GM21526 (cell line): ENCODE results near the gene CDC25B.
"Not testable (repeated sequence)": the region's sequence is repeated elsewhere in the genome, so short reads cannot be mapped to it uniquely, and the experiment has no call there.

Source experiments
- ATAC-seq: cut with Tn5 transposase; IDR thresholded peaks from one replicate; pipeline ENCODE4 v1.9.1; 2021; ENCODE audit warnings: moderate library complexity; ENCODE audit not compliant: unreplicated experiment, low FRiP score

CDC25B gene

GRCh38 chr20:3820901-3821727, 25.0 kb downstream of the CDC25B start:
- ATAC-seq: no peak

DNA sequence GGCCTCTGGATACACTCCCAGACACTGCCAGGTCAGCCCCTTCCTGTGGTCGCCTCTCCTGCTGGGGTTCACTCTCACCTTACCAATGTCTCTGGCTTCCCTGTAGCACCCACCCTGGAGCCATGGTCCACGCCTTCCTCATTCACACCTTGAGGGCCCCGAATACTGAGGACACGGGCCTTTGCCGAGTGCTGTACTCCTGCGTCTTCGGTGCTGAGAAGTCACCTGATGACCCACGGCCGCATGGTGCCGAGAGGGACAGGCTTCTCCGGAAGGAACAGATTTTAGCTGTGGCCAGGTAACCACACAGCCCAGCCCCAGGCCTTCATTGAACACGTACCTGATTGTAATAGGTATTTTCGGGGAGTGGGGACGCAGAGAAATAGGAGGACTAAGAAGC, 25.9 kb downstream of the CDC25B start:
- ATAC-seq: no peak

DNA sequence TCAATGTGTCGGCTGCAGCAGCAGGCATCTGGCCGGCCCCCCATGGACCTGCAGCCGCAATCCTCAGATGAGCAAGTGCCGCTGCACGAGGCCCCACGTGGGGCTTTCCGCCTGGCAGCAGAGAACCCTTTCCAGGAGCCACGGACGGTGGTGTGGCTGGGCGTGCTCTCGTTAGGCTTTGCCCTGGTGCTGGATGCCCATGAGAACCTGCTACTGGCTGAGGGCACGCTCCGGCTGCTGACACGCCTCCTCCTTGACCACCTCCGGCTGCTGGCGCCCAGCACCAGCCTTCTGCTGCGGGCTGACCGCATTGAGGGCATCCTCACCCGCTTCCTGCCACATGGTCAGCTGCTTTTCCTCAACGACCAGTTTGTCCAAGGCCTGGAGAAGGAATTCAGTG, 27.8 kb downstream of the CDC25B start:
- ATAC-seq: no peak

DNA sequence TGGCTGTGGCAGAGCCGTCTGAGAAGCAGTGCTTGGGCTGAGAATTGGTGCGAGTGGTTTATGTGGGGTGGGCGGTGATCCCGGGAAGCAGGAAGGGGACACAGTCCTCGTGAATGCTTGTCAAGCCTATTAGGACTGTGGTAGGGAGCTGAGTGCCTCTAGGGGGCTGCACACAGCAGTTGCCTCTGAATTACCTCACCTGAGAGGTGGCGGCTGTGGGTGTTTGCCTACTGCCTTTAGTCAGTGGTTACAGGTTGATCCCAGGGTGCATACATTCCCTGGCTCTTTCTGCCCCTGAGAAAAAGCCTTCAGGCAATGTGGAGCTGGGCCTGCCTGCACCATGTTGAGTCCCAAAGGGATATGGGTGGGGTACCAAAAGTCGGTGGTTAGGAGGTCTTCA, 29.4 kb downstream of the CDC25B start:
- no peak for ATAC-seq

GRCh38 chr20:3826420-3826819, 30.3 kb downstream of the CDC25B start:
- no peak for ATAC-seq

DNA sequence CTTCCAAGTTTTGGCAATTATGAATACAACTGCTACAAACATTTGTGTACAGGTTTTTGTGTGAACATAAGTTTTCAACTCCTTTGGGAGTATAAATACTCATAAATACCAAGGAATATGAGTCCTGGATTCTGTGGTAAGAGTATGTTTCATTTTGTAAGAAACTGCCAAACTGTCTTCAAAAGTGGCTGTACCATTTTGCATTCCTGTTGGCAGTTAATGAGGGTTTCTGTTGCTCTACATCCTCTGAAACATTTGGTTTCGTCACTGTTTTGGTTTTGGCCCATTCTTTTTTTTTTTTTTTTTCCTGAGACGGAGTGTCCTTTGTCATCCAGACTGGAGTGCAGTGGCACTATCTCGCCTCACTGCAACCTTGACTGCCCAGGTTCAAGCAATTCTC, 32.7 kb downstream of the CDC25B start:
- ATAC-seq: no peak

DNA sequence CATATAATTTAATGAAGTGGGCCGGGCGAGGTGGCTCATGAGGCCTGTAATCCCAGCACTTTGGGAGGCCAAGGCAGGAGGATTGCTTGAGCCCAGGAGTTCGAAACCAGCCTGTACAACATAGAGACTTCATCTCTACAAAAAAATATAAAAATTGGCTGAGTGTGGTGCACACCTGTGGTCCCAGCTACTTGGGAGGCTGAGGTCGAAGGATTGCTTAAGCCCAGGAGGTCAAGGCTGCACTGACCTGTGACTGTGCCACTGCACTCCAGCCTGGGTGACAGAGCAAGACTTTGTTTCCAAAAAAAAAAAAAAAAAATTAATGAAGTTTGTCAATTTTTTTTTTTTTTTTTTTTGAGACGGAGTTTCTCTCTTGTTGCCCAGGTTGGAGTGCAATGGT, 33.8 kb downstream of the CDC25B start:
- ATAC-seq: not testable (repeated sequence)

- no peak for ATAC-seq
Measured at GRCh38 chr20:3836132-3836531, 40.0 kb downstream of the CDC25B start.

DNA sequence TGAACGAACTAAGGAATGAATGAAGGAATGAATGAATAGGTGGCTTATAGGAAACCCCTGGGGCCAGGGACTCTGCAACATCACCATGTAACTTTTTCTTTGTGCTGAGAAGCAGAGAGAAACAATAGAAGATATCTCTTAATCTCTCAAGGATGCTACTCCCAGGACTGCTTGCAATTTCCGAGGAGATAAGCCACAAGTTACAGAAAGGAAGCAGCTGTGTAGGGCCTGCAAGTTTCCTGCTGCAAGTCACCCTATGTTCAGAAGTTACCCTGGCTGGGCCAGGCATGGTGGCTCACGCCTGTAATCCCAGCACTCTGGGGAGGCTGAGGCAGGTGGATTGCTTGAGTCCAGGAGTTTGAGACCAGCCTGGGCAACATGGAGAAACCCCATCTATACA, 43.2 kb downstream of the CDC25B start:
- ATAC-seq: no peak

- not testable (repeated sequence) for ATAC-seq
Measured at GRCh38 chr20:3840201-3840600, 44.1 kb downstream of the CDC25B start.

DNA sequence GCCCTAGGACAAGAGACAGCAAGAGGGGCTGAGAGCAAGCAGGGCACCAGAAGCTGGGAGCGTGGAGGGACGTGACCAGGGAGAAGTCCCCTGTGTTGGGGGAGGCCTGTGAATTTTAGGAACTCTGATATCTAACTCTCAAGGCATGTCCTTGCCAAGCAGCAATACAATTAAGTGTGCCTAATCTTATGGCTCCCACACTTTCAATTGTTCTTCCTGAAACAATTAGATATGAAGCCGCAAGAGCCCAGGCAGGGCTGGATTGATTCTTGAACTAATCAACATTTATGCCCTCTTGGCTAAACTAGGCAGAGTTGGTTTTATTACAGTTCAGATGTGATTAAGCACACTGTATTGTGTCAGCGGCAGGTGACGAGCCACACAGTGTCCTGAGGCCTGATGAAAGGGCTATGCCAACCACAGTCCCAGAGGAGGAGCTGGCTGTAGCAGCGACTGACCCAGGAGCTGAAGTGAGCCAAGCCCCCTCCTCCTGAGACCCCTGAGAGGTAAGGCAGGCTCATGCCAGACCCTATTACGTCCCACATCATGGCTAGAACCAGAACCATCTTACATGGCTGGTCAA, 46.3 kb downstream of the CDC25B start:
- no peak for ATAC-seq

- ATAC-seq: no peak
Measured at GRCh38 chr20:3843490-3843889, 47.4 kb downstream of the CDC25B start.

GRCh38 chr20:3843990-3844619, 48.0 kb downstream of the CDC25B start:
- not testable (repeated sequence) for ATAC-seq

DNA sequence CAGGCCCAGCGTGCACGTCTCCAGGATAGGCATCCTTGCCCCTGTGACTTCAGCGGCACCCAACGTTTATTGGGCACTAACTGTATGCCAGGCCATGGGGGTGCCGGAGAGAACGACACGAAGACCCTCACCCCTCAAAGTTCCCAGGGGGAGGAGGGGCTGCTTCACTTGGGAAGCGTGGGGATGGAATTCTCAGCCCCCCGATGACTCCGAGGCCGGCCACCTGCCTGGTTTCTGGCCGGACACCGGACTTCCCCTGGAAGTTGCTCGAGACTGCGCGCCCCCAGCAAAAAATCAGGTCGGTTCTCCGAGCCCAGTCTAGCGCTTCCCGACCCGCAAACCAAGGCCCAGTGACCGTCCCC, 50.2 kb downstream of the CDC25B start:
- no peak for ATAC-seq

- ATAC-seq: peak; percentile 82
Measured at GRCh38 chr20:3846740-3847428, 50.8 kb downstream of the CDC25B start, which contains the start of gene MAVS. Gene MAVS (plus strand): TSS chr20:3846834. CDS start chr20:3854625, 7,791 bp downstream.

DNA sequence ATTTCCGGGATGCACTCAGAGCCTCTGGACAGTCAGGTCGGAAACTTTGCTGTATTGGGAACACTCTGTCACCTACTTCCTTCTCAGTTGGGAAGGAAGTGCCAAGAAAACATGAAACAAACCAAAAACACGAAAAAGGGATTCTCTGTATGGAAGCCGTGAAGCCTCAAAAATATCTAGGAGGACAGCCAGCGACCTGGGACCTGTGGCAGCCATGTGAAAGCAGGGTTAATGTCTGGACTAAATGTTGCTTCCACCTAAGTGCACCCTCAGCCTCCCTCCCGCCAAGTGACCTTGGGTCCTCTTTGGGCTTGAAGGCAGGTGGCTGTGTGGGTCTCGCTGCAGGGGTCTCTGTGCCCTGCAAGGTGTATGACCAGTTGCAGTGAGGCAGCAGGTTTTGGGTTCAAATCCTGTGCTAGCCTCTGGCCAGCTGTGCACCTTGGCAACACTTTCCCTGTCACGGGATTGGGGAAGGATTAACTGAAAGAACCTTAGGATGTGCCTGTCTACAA, 51.4 kb downstream of the CDC25B start:
- no peak for ATAC-seq

DNA sequence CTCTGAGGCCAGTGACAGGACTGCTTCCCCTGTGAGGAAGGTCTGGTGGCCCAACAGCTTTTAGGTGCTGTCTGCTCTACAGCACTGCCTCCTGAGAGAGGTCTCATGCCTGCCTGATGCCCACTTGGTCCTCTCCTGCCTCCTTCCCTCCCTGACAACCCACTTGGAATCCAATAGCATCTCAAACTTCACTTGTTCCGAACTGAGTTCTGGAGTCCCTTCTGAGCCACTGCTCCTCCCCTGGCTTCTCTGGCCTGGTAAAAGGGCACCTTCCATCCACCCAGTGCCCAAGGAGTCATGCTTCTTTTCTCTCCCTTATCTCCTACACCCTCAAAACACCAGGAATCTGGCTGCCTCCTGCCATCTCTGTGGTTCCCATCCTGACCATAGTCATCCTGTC, 52.5 kb downstream of the CDC25B start:
- ATAC-seq: no peak

- no peak for ATAC-seq
Measured at GRCh38 chr20:3854462-3854871, 58.4 kb downstream of the CDC25B start.
